Skeletal muscle tissue (tissue), 4 donors: ENCODE results near the gene PAK5. TPM values are rescaled to one million over a fixed set of nuclear protein-coding genes. Genes with fewer than 3 reads are reported as not detected.

Experiments used
- H3K27ac ChIP-seq: one replicate; pipeline ENCODE4 v1.7.0; 2013; ENCODE audit warnings: mild to moderate bottlenecking, low read depth, low read length, inconsistent platforms
- H3K27me3 ChIP-seq, 3 donors: one replicate each; pipeline ENCODE4 v1.7.0; 2013; ENCODE audit warnings: low read length in 3 of 3; ENCODE audit not compliant: control insufficient read depth in 3 of 3, insufficient read depth in 3 of 3
- H3K36me3 ChIP-seq, 3 donors: one replicate each; pipeline ENCODE4 v1.7.0; 2013; ENCODE audit warnings: low read length in 3 of 3; ENCODE audit not compliant: control insufficient read depth in 3 of 3, insufficient read depth in 3 of 3
- H3K4me1 ChIP-seq, 3 donors: one replicate each; pipeline ENCODE4 v1.7.0; 2013; ENCODE audit warnings: low read length in 3 of 3, mild to moderate bottlenecking in 3 of 3; ENCODE audit not compliant: control insufficient read depth in 3 of 3, insufficient read depth in 3 of 3
- H3K4me3 ChIP-seq, 3 donors: one replicate each; pipeline ENCODE4 v1.7.0; 2013; ENCODE audit warnings: low read length in 3 of 3
- H3K9ac ChIP-seq, 3 donors: one replicate each; pipeline ENCODE4 v1.7.0; 2013; ENCODE audit warnings: low read length in 3 of 3, mild to moderate bottlenecking in 3 of 3, moderate library complexity in 2 of 3, low read depth in 1 of 3
- H3K9me3 ChIP-seq, 3 donors: one replicate each; pipeline ENCODE4 v1.7.0; 2013; ENCODE audit warnings: low read length in 3 of 3; ENCODE audit not compliant: control insufficient read depth in 3 of 3
- total RNA-seq: library from RNA; depleted of rRNA; stranded (reverse); fragments of >200 nt; gene quantifications from one replicate; pipeline ENCODE4 v1.2.3, GENCODE V29; 2014
- donor health status: Osteomylitis.

Gene PAK5
- under 0.01 TPM for total RNA-seq

GRCh38 chr20:9838378-9839295 is at the start of gene PAK5:
TSS of gene PAK5 (minus strand) at chr20:9839076. CDS start at chr20:9644328, 194,748 bp downstream.
- Histone ChIP-seq H3K4me1 (no peaks in the 10 kb centered on the region), H3K36me3 (no peaks in the 10 kb centered on the region), H3K9ac (no peak within 1 kb of the TSS), H3K27me3 (peaks cover 9 to 22% (median 14%) of the 10 kb centered on the region in 3 donors), H3K27ac (no peak within 1 kb of the TSS), H3K9me3 (no peaks in the 10 kb centered on the region), H3K4me3 (no peak within 1 kb of the TSS)

- Histone ChIP-seq H3K9me3 (peaks cover 0 to 2% (median 0%) of the 10 kb centered on the region in 3 donors), H3K36me3 (no peaks in the 10 kb centered on the region), H3K4me3 (no peak overlapping the region), H3K4me1 (no peaks in the 10 kb centered on the region), H3K27me3 (no peaks in the 10 kb centered on the region), H3K27ac (no peak overlapping the region), H3K9ac (no peak overlapping the region)
Observed at GRCh38 chr20:9887706-9888105, 48.8 kb upstream of the PAK5 start.

GRCh38 chr20:9886227-9886626 is 47.4 kb upstream of the PAK5 start:
- peaks cover 0 to 2% (median 0%) of the 10 kb centered on the region in 3 donors for H3K9me3 ChIP-seq
- H3K4me1 ChIP-seq, result no peaks in the 10 kb centered on the region
- no peaks in the 10 kb centered on the region for H3K36me3 ChIP-seq
- no peaks in the 10 kb centered on the region for H3K27me3 ChIP-seq
- no peak overlapping the region for H3K27ac ChIP-seq
- H3K9ac ChIP-seq, result no peak overlapping the region
- no peak overlapping the region for H3K4me3 ChIP-seq

GRCh38 chr20:9884666-9885065 is 45.8 kb upstream of the PAK5 start:
- no peak overlapping the region for H3K4me3 ChIP-seq
- H3K27ac ChIP-seq, result no peak overlapping the region
- H3K9ac ChIP-seq, result no peak overlapping the region
- H3K27me3 ChIP-seq, result no peaks in the 10 kb centered on the region
- no peaks in the 10 kb centered on the region for H3K36me3 ChIP-seq
- no peaks in the 10 kb centered on the region for H3K9me3 ChIP-seq
- no peaks in the 10 kb centered on the region for H3K4me1 ChIP-seq

GRCh38 chr20:9884061-9884460 is 45.2 kb upstream of the PAK5 start:
- Histone ChIP-seq H3K9me3 (no peaks in the 10 kb centered on the region), H3K27me3 (no peaks in the 10 kb centered on the region), H3K4me3 (no peak overlapping the region), H3K9ac (no peak overlapping the region), H3K4me1 (no peaks in the 10 kb centered on the region), H3K27ac (no peak overlapping the region), H3K36me3 (no peaks in the 10 kb centered on the region)

- H3K9ac ChIP-seq, result no peak overlapping the region
- no peak overlapping the region for H3K27ac ChIP-seq
- no peaks in the 10 kb centered on the region for H3K9me3 ChIP-seq
Observed at GRCh38 chr20:9877932-9878495, 39.1 kb upstream of the PAK5 start.

GRCh38 chr20:9867196-9867980 is 28.5 kb upstream of the PAK5 start:
- no peak overlapping the region for H3K9ac ChIP-seq
- no peaks in the 10 kb centered on the region for H3K36me3 ChIP-seq
- H3K4me1 ChIP-seq, result no peaks in the 10 kb centered on the region
- no peak overlapping the region for H3K4me3 ChIP-seq
- H3K27me3 ChIP-seq, result no peaks in the 10 kb centered on the region
- no peaks in the 10 kb centered on the region for H3K9me3 ChIP-seq
- H3K27ac ChIP-seq, result no peak overlapping the region

More at GRCh38 chr20:9877932-9878495, 39.1 kb upstream of the PAK5 start:
- Histone ChIP-seq H3K4me1 (no peaks in the 10 kb centered on the region), H3K27me3 (no peaks in the 10 kb centered on the region), H3K36me3 (no peaks in the 10 kb centered on the region), H3K4me3 (no peak overlapping the region)

- Histone ChIP-seq H3K27ac (no peak overlapping the region), H3K9me3 (no peaks in the 10 kb centered on the region), H3K27me3 (no peaks in the 10 kb centered on the region), H3K9ac (no peak overlapping the region), H3K4me1 (no peaks in the 10 kb centered on the region), H3K4me3 (no peak overlapping the region), H3K36me3 (no peaks in the 10 kb centered on the region)
Observed at GRCh38 chr20:9852566-9852965, 13.7 kb upstream of the PAK5 start.

- H3K27me3 ChIP-seq, result peaks cover 9 to 22% (median 14%) of the 10 kb centered on the region in 3 donors
Observed at GRCh38 chr20:9839626-9840025, 750 bp upstream of the PAK5 start.

GRCh38 chr20:9838035-9838377 is 870 bp downstream of the PAK5 start:
- H3K36me3 ChIP-seq, result no peaks in the 10 kb centered on the region
- no peak overlapping the region for H3K9ac ChIP-seq
- H3K27me3 ChIP-seq, result peaks cover 9 to 22% (median 14%) of the 10 kb centered on the region in 3 donors
- no peaks in the 10 kb centered on the region for H3K9me3 ChIP-seq
- no peak overlapping the region for H3K27ac ChIP-seq
- no peak overlapping the region for H3K4me3 ChIP-seq
- H3K4me1 ChIP-seq, result no peaks in the 10 kb centered on the region

More at GRCh38 chr20:9839626-9840025, 750 bp upstream of the PAK5 start:
- Histone ChIP-seq H3K4me3 (no peak overlapping the region), H3K27ac (no peak overlapping the region), H3K4me1 (no peaks in the 10 kb centered on the region), H3K9me3 (no peaks in the 10 kb centered on the region), H3K36me3 (no peaks in the 10 kb centered on the region), H3K9ac (no peak overlapping the region)
